SKM-1 (cell line): Measurements from ENCODE around the gene NTRK3.

ENCODE experiments used
- DNase-seq: peaks from one replicate; lab custom pipeline; 2025; ENCODE audit not compliant: unreplicated experiment; lab: John Stamatoyannopoulos, UW

NTRK3 gene

GRCh38 chr15:88006146-88006545, 250.4 kb downstream of the NTRK3 start:
- DNase-seq = no peak

- no peak for DNase-seq
Observed at GRCh38 chr15:88004399-88004798, 252.1 kb downstream of the NTRK3 start.

- DNase-seq = no peak
Observed at GRCh38 chr15:88003541-88004327, 252.8 kb downstream of the NTRK3 start.

GRCh38 chr15:88002706-88003105, 253.8 kb downstream of the NTRK3 start:
- no peak for DNase-seq

- DNase-seq = no peak
Observed at GRCh38 chr15:87998630-87999029, 257.9 kb downstream of the NTRK3 start.

GRCh38 chr15:87986776-87987175, 269.8 kb downstream of the NTRK3 start:
- DNase-seq = no peak

GRCh38 chr15:87985451-87985850, 271.1 kb downstream of the NTRK3 start:
- DNase-seq = no peak

- no peak for DNase-seq
Observed at GRCh38 chr15:87981969-87982368, 274.6 kb downstream of the NTRK3 start.

- no peak for DNase-seq
Observed at GRCh38 chr15:87977907-87978306, 278.6 kb downstream of the NTRK3 start.

GRCh38 chr15:87976552-87976951, 280.0 kb downstream of the NTRK3 start:
- no peak for DNase-seq

- no peak for DNase-seq
Observed at GRCh38 chr15:87973501-87974215, 282.9 kb downstream of the NTRK3 start.

GRCh38 chr15:87971076-87971475, 285.5 kb downstream of the NTRK3 start:
- DNase-seq = no peak

GRCh38 chr15:87967951-87968350, 288.6 kb downstream of the NTRK3 start:
- no peak for DNase-seq

- DNase-seq = no peak
Observed at GRCh38 chr15:87965304-87965703, 291.2 kb downstream of the NTRK3 start.

GRCh38 chr15:87962428-87962827, 294.1 kb downstream of the NTRK3 start:
- no peak for DNase-seq

GRCh38 chr15:87961851-87962420, 294.6 kb downstream of the NTRK3 start:
- DNase-seq = no peak

- no peak for DNase-seq
Observed at GRCh38 chr15:87959662-87960061, 296.9 kb downstream of the NTRK3 start.

GRCh38 chr15:87959080-87959479, 297.5 kb downstream of the NTRK3 start:
- DNase-seq = no peak

GRCh38 chr15:87955284-87955909, 301.1 kb downstream of the NTRK3 start:
- DNase-seq = no peak

- DNase-seq = no peak
Observed at GRCh38 chr15:87954793-87955192, 301.7 kb downstream of the NTRK3 start.

- no peak for DNase-seq
Observed at GRCh38 chr15:87952736-87953287, 303.7 kb downstream of the NTRK3 start.
